OCI-M2 (cell line): ENCODE measurements around the gene PARVB.

ENCODE experiments used
- DNase-seq: peaks from one replicate; lab custom pipeline; 2025; ENCODE audit not compliant: unreplicated experiment; lab: John Stamatoyannopoulos, UW

Gene PARVB

GRCh38 chr22:44179196-44179988, 155.3 kb downstream of the PARVB start:
- DNase-seq = no peak

GRCh38 chr22:44179989-44180705, 156.0 kb downstream of the PARVB start:
- no peak for DNase-seq

GRCh38 chr22:44180706-44181032, 156.6 kb downstream of the PARVB start, which contains the start of gene PARVG:
Gene PARVG, plus strand, starts transcription at chr22:44180925. Its CDS starts 2,405 bp downstream, at chr22:44183330.
- DNase-seq = no peak

- no peak for DNase-seq
Measured at GRCh38 chr22:44181033-44181911, 157.2 kb downstream of the PARVB start.

GRCh38 chr22:44181912-44182587, 157.9 kb downstream of the PARVB start:
- DNase-seq = no peak

GRCh38 chr22:44182588-44183286, 158.6 kb downstream of the PARVB start:
- no peak for DNase-seq

- no peak for DNase-seq
Measured at GRCh38 chr22:44183287-44183588, 159.1 kb downstream of the PARVB start.

- DNase-seq = no peak
Measured at GRCh38 chr22:44184006-44184405, 159.9 kb downstream of the PARVB start.

- DNase-seq = no peak
Measured at GRCh38 chr22:44185237-44186120, 161.4 kb downstream of the PARVB start.

GRCh38 chr22:44186121-44186510, 162.0 kb downstream of the PARVB start:
- DNase-seq = no peak

- no peak for DNase-seq
Measured at GRCh38 chr22:44186737-44187136, 162.6 kb downstream of the PARVB start.

GRCh38 chr22:44187652-44188230, 163.6 kb downstream of the PARVB start:
- no peak for DNase-seq

GRCh38 chr22:44188316-44188715, 164.2 kb downstream of the PARVB start:
- DNase-seq = no peak

GRCh38 chr22:44188986-44189630, 165.0 kb downstream of the PARVB start:
- DNase-seq = no peak

- DNase-seq = no peak
Measured at GRCh38 chr22:44190381-44190976, 166.4 kb downstream of the PARVB start.

- no peak for DNase-seq
Measured at GRCh38 chr22:44191036-44191454, 166.9 kb downstream of the PARVB start.

- no peak for DNase-seq
Measured at GRCh38 chr22:44192098-44192815, 168.2 kb downstream of the PARVB start.
